Pulmonary artery endothelial cell (primary cell): ENCODE data around the gene ALDH7A1. TPM values are rescaled to one million over a fixed set of nuclear protein-coding genes. Genes with fewer than 3 reads are reported as not detected.

Experiments used
- DNase-seq: peaks from one replicate; pipeline ENCODE4 v3.0.0-alpha.2; 2011; ENCODE audit warnings: low read depth, low spot score
- total RNA-seq: library from RNA; depleted of rRNA; stranded (reverse); fragments of >200 nt; gene quantifications from 2 replicates; pipeline ENCODE4 v1.2.3, GENCODE V29; 2014

The ALDH7A1 gene
- total RNA-seq, 1 donor from 2014 or later: 65.5 TPM

- DNase-seq: no peak
These were observed 85.7 kb downstream of the ALDH7A1 start for GRCh38 chr5:126509339-126509738.

- DNase-seq: no peak
These were observed 86.1 kb downstream of the ALDH7A1 start for GRCh38 chr5:126508962-126509279.

GRCh38 chr5:126508251-126508961, 86.6 kb downstream of the ALDH7A1 start:
- no peak for DNase-seq

- DNase-seq: no peak
These were observed 88.9 kb downstream of the ALDH7A1 start for GRCh38 chr5:126506079-126506478.

GRCh38 chr5:126503602-126504104, 91.4 kb downstream of the ALDH7A1 start:
- no peak for DNase-seq

GRCh38 chr5:126501448-126501847, 93.6 kb downstream of the ALDH7A1 start:
- DNase-seq: no peak

GRCh38 chr5:126499853-126500342, 95.1 kb downstream of the ALDH7A1 start:
- DNase-seq: no peak

GRCh38 chr5:126499278-126499677, 95.7 kb downstream of the ALDH7A1 start:
- no peak for DNase-seq

GRCh38 chr5:126497506-126497905, 97.5 kb downstream of the ALDH7A1 start:
- no peak for DNase-seq

GRCh38 chr5:126494393-126494792, 100.6 kb downstream of the ALDH7A1 start:
- no peak for DNase-seq

- no peak for DNase-seq
These were observed 102.1 kb downstream of the ALDH7A1 start for GRCh38 chr5:126492939-126493338.

GRCh38 chr5:126490167-126490940, 104.7 kb downstream of the ALDH7A1 start:
- no peak for DNase-seq

GRCh38 chr5:126488443-126489065, 106.5 kb downstream of the ALDH7A1 start:
- no peak for DNase-seq

GRCh38 chr5:126487596-126487995, 107.4 kb downstream of the ALDH7A1 start:
- DNase-seq: no peak

GRCh38 chr5:126486332-126486731, 108.7 kb downstream of the ALDH7A1 start:
- DNase-seq: no peak

- no peak for DNase-seq
These were observed 110.8 kb downstream of the ALDH7A1 start for GRCh38 chr5:126484253-126484652.

- DNase-seq: no peak
These were observed 111.9 kb downstream of the ALDH7A1 start for GRCh38 chr5:126483156-126483555.

GRCh38 chr5:126482591-126482990, 112.4 kb downstream of the ALDH7A1 start:
- DNase-seq: no peak

- no peak for DNase-seq
These were observed 113.8 kb downstream of the ALDH7A1 start for GRCh38 chr5:126481243-126481642.
